A549 (cell line): ENCODE data around the gene BCL6.

Source experiments
- BHLHE40 ChIP-seq: IDR thresholded peaks from 2 replicates; pipeline ENCODE4 v1.6.1; 2012; ENCODE audit warnings: low read depth, low read length, inconsistent platforms
- CEBPB ChIP-seq, 2 experiments: fragments of >200 bp in 1 of 2; sonication (Bioruptor Twin) in 1 of 2; formaldehyde crosslinking in 1 of 2; IDR thresholded peaks; 2 replicates each; pipeline ENCODE4 v1.6.1; 2012 to 2016
- CTCF ChIP-seq: fragments of >200 bp; sonication (Bioruptor Twin); formaldehyde crosslinking; IDR thresholded peaks from 3 replicates; pipeline ENCODE4 v1.5.1; 2016
- ELK1 ChIP-seq: fragments of 150-350 bp; IDR thresholded peaks from 2 replicates; pipeline ENCODE4 v1.6.1; 2014; ENCODE audit warnings: low read depth, mild to moderate bottlenecking, low read length
- EP300 ChIP-seq, 2 experiments: fragments of >200 bp; sonication (Bioruptor Twin); formaldehyde crosslinking; IDR thresholded peaks; 2 replicates in 1 of 2; 3 replicates in 1 of 2; pipeline ENCODE4 v1.6.1; 2016 to 2017
- FOXS1 ChIP-seq: fragments of 250-450 bp; sonication (Bioruptor Pico); IDR thresholded peaks from 2 replicates; pipeline ENCODE4 v1.5.0; 2020; ENCODE audit warnings: mild to moderate bottlenecking, moderate library complexity
- GATA3 ChIP-seq: IDR thresholded peaks from 2 replicates; pipeline ENCODE4 v1.6.1; 2012; ENCODE audit warnings: borderline replicate concordance
- POLR2A ChIP-seq: IDR thresholded peaks from 2 replicates; pipeline ENCODE4 v1.6.1; 2012; ENCODE audit warnings: mild to moderate bottlenecking, low read length
- ZNF302 ChIP-seq: fragments of 250-450 bp; sonication (Bioruptor Pico); IDR thresholded peaks from 2 replicates; pipeline ENCODE4 v1.9.0; 2021; ENCODE audit warnings: inconsistent platforms, mild to moderate bottlenecking, moderate library complexity
- TF ChIP-seq, protein P1 (sequence below): fragments of 200-600 bp; sonication (generic); IDR thresholded peaks from 2 replicates; pipeline ENCODE4 v1.6.1; 2016; ENCODE audit warnings: antibody characterized with exemption, mild to moderate bottlenecking, moderate library complexity

GRCh38 chr3:187696021-187696420, 49.2 kb downstream of the BCL6 start:
- no peak for TF ChIP-seq POLR2A
- TF ChIP-seq CTCF: no peak
- TF ChIP-seq EP300 (IDR thresholded peaks at IDR 0.05): no peak
- no peak for TF ChIP-seq ZNF302 (CRISPR knock-in tag)
- TF ChIP-seq GATA3: no peak
- TF ChIP-seq FOXS1 (CRISPR knock-in tag): no peak
- TF ChIP-seq, protein P1, sequence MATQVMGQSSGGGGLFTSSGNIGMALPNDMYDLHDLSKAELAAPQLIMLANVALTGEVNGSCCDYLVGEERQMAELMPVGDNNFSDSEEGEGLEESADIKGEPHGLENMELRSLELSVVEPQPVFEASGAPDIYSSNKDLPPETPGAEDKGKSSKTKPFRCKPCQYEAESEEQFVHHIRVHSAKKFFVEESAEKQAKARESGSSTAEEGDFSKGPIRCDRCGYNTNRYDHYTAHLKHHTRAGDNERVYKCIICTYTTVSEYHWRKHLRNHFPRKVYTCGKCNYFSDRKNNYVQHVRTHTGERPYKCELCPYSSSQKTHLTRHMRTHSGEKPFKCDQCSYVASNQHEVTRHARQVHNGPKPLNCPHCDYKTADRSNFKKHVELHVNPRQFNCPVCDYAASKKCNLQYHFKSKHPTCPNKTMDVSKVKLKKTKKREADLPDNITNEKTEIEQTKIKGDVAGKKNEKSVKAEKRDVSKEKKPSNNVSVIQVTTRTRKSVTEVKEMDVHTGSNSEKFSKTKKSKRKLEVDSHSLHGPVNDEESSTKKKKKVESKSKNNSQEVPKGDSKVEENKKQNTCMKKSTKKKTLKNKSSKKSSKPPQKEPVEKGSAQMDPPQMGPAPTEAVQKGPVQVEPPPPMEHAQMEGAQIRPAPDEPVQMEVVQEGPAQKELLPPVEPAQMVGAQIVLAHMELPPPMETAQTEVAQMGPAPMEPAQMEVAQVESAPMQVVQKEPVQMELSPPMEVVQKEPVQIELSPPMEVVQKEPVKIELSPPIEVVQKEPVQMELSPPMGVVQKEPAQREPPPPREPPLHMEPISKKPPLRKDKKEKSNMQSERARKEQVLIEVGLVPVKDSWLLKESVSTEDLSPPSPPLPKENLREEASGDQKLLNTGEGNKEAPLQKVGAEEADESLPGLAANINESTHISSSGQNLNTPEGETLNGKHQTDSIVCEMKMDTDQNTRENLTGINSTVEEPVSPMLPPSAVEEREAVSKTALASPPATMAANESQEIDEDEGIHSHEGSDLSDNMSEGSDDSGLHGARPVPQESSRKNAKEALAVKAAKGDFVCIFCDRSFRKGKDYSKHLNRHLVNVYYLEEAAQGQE: no peak
- TF ChIP-seq ELK1: no peak
- TF ChIP-seq BHLHE40: no peak
- no peak for TF ChIP-seq CEBPB (IDR thresholded peaks at IDR 0.05)
